ENCODE results near the gene CTIF.

Gene CTIF

DNA sequence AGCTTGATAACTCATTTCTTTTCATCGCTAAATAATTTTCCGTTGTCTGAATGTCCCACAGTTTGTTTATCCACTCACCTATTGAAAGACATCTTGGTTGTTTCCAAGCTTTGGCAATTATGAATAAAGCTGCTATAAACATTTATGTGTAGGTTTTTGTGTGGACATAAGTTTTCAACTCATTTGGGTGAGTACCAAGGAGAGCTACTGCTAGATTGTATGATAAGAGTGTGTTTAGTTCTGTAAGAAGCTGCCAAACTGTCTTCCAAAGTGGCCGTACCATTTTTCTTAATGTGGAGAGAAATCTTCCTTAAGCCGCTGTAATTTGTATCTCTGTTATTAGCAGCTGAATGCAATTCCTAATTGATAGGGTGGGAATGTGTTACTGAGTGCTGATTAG is 11.4 kb upstream of the CTIF start:
- TF ChIP-seq ZFX (IDR thresholded peaks at IDR 0.05; ENCODE audit: borderline replicate concordance) = no peak
- TF ChIP-seq, protein P1, sequence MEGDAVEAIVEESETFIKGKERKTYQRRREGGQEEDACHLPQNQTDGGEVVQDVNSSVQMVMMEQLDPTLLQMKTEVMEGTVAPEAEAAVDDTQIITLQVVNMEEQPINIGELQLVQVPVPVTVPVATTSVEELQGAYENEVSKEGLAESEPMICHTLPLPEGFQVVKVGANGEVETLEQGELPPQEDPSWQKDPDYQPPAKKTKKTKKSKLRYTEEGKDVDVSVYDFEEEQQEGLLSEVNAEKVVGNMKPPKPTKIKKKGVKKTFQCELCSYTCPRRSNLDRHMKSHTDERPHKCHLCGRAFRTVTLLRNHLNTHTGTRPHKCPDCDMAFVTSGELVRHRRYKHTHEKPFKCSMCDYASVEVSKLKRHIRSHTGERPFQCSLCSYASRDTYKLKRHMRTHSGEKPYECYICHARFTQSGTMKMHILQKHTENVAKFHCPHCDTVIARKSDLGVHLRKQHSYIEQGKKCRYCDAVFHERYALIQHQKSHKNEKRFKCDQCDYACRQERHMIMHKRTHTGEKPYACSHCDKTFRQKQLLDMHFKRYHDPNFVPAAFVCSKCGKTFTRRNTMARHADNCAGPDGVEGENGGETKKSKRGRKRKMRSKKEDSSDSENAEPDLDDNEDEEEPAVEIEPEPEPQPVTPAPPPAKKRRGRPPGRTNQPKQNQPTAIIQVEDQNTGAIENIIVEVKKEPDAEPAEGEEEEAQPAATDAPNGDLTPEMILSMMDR (IDR thresholded peaks at IDR 0.05) = no peak
- H3K27ac ChIP-seq = no peak overlapping the region

DNA sequence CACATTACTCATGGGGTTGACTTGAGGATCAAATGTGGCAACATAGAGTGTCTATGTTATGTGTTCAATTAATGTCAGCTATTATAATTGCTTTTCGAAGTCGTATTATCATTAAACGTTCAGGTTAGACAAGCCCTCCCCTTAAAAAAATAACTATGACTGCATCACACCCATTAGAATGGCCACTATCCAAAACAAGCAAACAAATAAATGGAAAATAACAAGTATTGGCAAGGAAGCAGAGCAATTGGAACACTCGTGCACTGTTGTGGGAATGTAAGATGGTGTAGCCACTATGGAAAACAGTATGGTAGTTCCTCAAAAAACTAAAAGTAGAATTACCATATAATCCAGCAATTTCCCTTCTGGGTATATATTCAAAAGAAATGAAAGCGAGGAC is 10.0 kb upstream of the CTIF start:
- no peak overlapping the region for H3K27ac ChIP-seq

DNA sequence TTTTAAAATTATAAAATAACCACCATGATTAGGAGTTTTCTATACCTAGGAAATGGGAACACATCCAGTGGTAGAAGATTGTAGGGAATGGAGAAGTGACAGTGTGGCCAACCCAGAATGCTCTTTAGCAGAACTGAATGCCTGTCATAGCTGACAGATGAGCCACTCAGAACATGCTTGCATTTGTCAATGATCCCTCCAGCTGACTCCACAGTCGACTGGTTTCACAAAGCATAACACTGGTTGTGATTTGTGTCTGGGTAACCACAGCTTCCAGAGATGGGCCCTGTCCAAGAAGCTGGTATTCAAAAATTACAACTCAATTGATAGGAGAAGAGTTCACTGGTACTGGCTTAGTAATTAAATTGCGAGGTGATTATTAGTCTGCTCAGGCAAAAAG is 9.0 kb upstream of the CTIF start:
- H3K27ac ChIP-seq = no peak overlapping the region
- TF ChIP-seq ZFX (IDR thresholded peaks at IDR 0.05; ENCODE audit: borderline replicate concordance) = no peak
- TF ChIP-seq, protein P1 (IDR thresholded peaks at IDR 0.05) = no peak

More for the DNA sequence above, 10.0 kb upstream of the CTIF start:
- no peak for TF ChIP-seq ZFX (IDR thresholded peaks at IDR 0.05; ENCODE audit: borderline replicate concordance)
- TF ChIP-seq, protein P1 (IDR thresholded peaks at IDR 0.05) = no peak

DNA sequence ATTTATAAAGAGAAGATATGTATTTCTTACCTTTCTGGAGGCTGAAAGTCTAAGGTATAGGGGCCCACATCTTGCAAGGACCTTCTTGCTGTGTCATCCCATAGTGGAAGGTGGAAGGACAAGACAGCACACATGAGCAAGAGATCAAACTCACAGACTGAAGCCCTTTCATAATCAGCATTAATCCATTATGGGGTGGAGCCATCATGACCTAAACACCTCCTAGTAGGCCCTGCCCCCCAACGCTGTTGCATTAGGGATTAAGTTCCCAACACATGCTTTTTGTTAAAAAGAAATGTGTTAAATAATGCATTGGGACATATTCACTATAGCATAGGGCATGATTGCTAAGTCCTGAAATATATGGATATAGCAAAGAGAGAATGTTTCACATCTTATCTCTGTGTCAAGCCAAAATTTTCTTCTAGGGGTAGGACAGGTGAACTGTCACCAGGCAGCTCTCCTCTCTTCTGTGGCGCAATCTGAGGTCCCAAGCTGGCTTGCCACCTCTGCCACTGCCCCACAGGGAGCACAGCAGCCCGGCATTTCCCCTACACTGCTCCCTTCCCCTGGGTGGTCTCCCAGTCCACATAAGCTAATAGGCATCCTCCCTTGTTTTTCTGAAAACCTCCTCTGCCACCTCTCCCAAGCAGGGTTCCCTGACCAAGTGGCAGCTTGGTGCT is 8.3 kb upstream of the CTIF start:
- TF ChIP-seq, protein P1 (IDR thresholded peaks at IDR 0.05) = no peak
- TF ChIP-seq ZFX (IDR thresholded peaks at IDR 0.05; ENCODE audit: borderline replicate concordance) = no peak
- no peak overlapping the region for H3K27ac ChIP-seq

DNA sequence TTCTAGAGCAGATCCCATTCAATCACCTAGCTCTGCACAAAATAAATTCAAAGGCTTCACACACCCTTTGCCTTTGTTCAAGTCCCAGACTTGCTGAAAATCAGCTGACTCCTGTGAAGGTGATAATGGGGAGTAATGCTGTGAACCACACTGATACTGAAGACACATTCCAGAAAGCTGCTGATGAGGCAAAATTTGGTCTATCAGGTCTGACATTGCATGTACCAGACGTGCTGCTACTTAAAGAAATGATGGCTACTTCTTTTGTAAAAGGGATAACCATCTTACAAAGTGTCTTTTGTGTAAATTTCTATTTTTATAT is 7.8 kb upstream of the CTIF start:
- H3K27ac ChIP-seq = no peak overlapping the region
- TF ChIP-seq, protein P1 (IDR thresholded peaks at IDR 0.05) = no peak
- no peak for TF ChIP-seq ZFX (IDR thresholded peaks at IDR 0.05; ENCODE audit: borderline replicate concordance)

DNA sequence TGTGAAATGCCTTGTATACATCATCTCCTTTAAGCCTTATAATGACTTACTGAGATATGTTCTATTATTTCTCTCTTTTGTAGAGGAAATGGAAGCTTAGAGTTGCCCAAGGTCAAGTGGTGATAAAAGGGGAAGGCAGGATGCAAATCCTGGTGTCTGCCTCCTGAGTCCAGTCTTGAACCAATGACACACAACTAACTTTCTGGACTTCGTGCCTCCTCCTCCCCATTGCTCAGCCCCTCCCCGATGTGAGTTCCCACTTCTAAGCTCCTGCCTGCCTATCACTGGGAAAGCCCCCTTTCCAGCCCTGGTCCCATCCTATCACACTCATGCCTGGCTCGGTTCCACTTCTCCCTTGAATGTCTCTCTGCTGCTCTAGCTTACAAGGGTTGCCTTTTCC is 6.9 kb upstream of the CTIF start:
- TF ChIP-seq, protein P1 (IDR thresholded peaks at IDR 0.05) = no peak
- no peak for TF ChIP-seq ZFX (IDR thresholded peaks at IDR 0.05; ENCODE audit: borderline replicate concordance)
- H3K27ac ChIP-seq = no peak overlapping the region

DNA sequence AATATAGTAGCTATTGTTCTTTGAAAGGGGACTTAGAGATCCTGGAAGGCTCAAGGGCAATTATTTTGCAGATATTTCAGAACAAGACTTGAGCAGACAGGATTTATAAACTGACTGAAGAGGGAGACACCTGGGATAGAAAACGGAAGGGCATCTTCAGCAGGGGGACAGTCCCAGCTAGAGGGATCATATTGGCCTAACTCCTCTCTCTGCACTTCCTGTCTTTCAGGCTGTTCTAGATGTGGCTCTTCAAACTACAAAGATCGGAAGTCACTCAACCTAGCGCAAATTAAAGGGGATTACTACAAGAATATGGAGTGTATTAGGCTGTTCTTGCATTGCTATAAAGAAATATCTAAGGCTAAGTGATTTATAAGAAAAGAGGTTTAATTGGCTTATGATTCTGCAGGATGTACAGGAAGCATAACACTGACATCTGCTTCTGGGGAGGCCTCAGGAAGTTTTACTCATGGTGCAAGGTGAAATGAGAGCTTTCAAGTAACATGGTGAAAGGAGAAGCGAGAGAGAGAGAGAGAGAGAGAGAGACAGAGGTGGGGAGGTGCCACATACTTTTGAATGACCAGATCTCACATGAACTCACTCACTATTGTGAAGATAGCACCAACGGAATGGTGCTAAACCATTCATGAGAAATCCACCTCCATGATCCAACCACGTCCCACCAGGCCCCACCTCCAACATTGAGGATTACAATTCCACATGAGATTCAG is 5.3 kb upstream of the CTIF start:
- no peak for TF ChIP-seq ZFX (IDR thresholded peaks at IDR 0.05; ENCODE audit: borderline replicate concordance)
- TF ChIP-seq, protein P1 (IDR thresholded peaks at IDR 0.05) = no peak
- no peak overlapping the region for H3K27ac ChIP-seq

Measured in 22Rv1 (cell line).